Right lobe of liver (tissue), 6 donors: ENCODE results near the gene BRD2. TPM values are rescaled to one million over a fixed set of nuclear protein-coding genes. Genes with fewer than 3 reads are reported as not detected.

ENCODE experiments used
- ATAC-seq, 4 donors: fragments of 200-7000 bp; cut with Tn5 transposase; one replicate each; pipeline ENCODE4 v1.9.1; 2020; ENCODE audit warnings: mild to moderate bottlenecking in 4 of 4, moderate library complexity in 4 of 4
- DNase-seq, 3 donors: peaks; one replicate each; pipeline ENCODE4 v3.0.0-alpha.2; 2020
- H3K27ac ChIP-seq, 3 donors: fragments of 200-600 bp; one replicate each; pipeline ENCODE4 v1.8.0; 2022
- H3K27me3 ChIP-seq, 2 donors: fragments of 200-600 bp; one replicate each; pipeline ENCODE4 v1.8.0; 2022
- H3K36me3 ChIP-seq, 4 donors: fragments of 200-600 bp; sonication (generic) in 1 of 4; one replicate each; pipeline versions ENCODE4 v1.5.1 to v1.8.0; 2017 to 2022; ENCODE audit warnings: control low read depth in 1 of 4
- H3K4me1 ChIP-seq, 4 donors: fragments of 200-600 bp; sonication (generic) in 1 of 4; one replicate each; pipeline versions ENCODE4 v1.5.1 to v1.8.0; 2017 to 2022; ENCODE audit warnings: control low read depth in 1 of 4
- H3K4me3 ChIP-seq, 3 donors: fragments of 200-600 bp; one replicate each; pipeline ENCODE4 v1.8.0; 2022
- H3K9me3 ChIP-seq, 4 donors: fragments of 200-600 bp; sonication (generic) in 1 of 4; one replicate each; pipeline versions ENCODE4 v1.5.1 to v1.8.0; 2017 to 2022; ENCODE audit warnings: control low read depth in 1 of 4
- CTCF ChIP-seq, 4 donors: fragments of 200-600 bp in 3 of 4; fragments of 450-650 bp in 1 of 4; IDR thresholded peaks; one replicate each; pipeline versions ENCODE4 v1.5.1 to v1.8.0; 2016 to 2022; ENCODE audit warnings: antibody characterized with exemption in 4 of 4, mild to moderate bottlenecking in 2 of 4
- POLR2A ChIP-seq: fragments of 450-650 bp; IDR thresholded peaks from one replicate; pipeline ENCODE4 v1.6.1; 2017; ENCODE audit warnings: antibody characterized with exemption, mild to moderate bottlenecking
- WGBS: methylation state at CpG from one replicate; pipeline ENCODE4 v1.1.6; 2018; ENCODE audit warnings: low coverage, low lambda C conversion rate; ENCODE audit not compliant: insufficient coverage; ENCODE audit errors: missing lambda C conversion rate; 5-methylcytosine and 5-hydroxymethylcytosine counted together
- intact Hi-C, 2 donors: fragments of 100-400 bp; cut with DNase I; formaldehyde crosslinking; loops; one replicate each; pipeline versions ENCODE4 v1.11.2 to v1.14.1; 2022
- total RNA-seq, 6 experiments: library from RNA; depleted of rRNA in 2 of 6; stranded (reverse); fragments of >200 nt in 2 of 6; fragmentation: NEBNext Ultra II Directional in 3 of 6; extraction: Animal tissue kit (Norgen Biotek cat#: 25700) in 3 of 6; gene quantifications; one replicate each; pipeline versions ENCODE4 v1.1.0 to v1.2.4, GENCODE V29; 2016 to 2023
- donor health status: DM: no; HTN: yes; CAD: no.
- donor health status: DM: no; HTN: no; CAD: no.
- donor health status: DM: no; HTN: no; CAD: no.
- donor health status: DM: no; HTN: yes; CAD: no.
- donor health status: DM: no; HTN: yes; CAD: no.

The BRD2 gene
- total RNA-seq, 6 experiments from 2014 or later = 66.3 to 111 (median 73.7) TPM

DNA sequence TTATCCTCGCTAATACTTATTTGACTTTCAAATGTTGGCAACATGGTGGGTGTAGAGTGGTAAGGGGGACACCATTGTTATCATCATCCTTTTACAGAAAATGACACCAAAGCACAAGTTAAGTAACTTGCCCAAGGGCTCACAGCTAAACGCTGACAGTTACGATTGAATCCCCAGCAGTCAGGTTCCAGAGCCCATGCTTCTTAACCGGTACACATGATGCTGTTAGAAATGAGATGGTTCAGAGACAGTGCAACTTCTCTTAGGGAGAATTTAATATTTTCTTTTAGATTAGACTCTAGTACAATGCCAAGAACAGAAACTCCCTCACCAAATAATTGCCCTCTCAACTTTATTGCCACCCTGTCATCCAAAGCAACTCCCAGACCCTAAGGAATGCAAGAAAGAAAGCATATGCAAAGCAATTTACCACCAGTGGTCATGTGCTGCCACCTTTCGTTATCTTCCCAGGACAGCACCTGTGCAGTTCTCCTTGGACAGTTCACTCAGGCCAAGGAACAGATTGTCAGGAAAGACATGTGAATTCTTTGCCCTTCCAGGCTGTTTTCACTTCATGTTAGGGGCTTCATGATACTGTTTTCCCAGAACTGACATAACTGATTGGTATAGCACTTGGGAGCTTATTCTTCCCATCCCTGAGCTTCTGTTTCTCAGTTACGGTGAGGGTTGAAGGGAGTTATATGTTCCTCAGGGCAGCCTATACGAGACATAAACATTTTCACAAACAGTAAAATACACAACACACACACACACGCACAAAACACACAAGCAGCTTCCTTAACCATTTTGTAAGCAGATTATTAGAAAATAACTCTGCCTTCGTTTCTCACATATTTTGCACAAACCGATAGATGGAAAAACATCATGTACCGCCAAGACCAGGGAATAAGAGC, 20.6 kb upstream of the BRD2 start:
- Histone ChIP-seq H3K27ac (no peak overlapping the region), H3K36me3 (no peaks in the 10 kb centered on the region), H3K4me3 (no peak overlapping the region), H3K27me3 (no peaks in the 10 kb centered on the region), H3K9me3 (no peaks in the 10 kb centered on the region), H3K4me1 (no peaks in the 10 kb centered on the region)
- 71% methylated on average over 10 of the region's 11 CpGs for WGBS
- ATAC-seq (peak; percentile 48 to 75 (median 70)), DNase-seq (no peak)
- intact Hi-C loops = loop anchor here in 1 of 2 donors (5.0 kb wide), 1 partner anchor 66 kb away; no protein-coding TSS in a partner anchor
- peak; percentile 49 to 60 (median 58) for TF ChIP-seq CTCF (IDR thresholded peaks at IDR 0.05)
- TF ChIP-seq POLR2A = no peak

DNA sequence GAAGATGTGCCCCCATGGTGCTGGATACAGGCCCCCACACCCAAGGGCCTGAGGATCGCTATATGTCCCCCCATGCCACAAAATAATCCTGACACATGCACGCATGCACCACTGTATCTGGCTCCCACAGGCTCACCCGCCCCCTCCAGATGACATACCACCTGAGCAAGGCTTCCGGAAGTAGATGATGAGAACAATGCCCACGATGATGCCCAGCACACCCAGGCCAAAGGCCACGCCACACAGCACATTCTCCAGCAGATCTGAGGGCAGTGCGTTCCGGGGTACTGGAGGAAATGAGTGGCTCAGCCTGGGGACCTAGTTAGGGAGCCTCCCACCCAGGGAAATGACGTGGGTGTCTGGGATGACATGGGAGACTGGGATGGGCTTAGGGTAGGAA, 19.3 kb upstream of the BRD2 start:
- H3K4me1 ChIP-seq = no peaks in the 10 kb centered on the region
- 80% methylated on average over 8 of the region's 9 CpGs for WGBS

GRCh38 chr6:32950010-32950409, 18.4 kb upstream of the BRD2 start:
- Histone ChIP-seq H3K9me3 (no peaks in the 10 kb centered on the region), H3K4me1 (no peaks in the 10 kb centered on the region), H3K27ac (no peak overlapping the region), H3K36me3 (no peaks in the 10 kb centered on the region), H3K4me3 (no peak overlapping the region), H3K27me3 (no peaks in the 10 kb centered on the region)
- 90% methylated on average over 1 of the region's 3 CpGs for WGBS
- intact Hi-C loops = no loop called here
- DNase-seq = no peak
- ATAC-seq = no peak
- TF ChIP-seq POLR2A (no peak), CTCF (IDR thresholded peaks at IDR 0.05) (no peak)

More for the DNA sequence above, 19.3 kb upstream of the BRD2 start:
- H3K36me3 ChIP-seq = no peaks in the 10 kb centered on the region
- no peak overlapping the region for H3K4me3 ChIP-seq
- H3K9me3 ChIP-seq = no peaks in the 10 kb centered on the region
- H3K27ac ChIP-seq = no peak overlapping the region
- H3K27me3 ChIP-seq = no peaks in the 10 kb centered on the region
- no peak for DNase-seq
- ATAC-seq = no peak
- TF ChIP-seq POLR2A (no peak), CTCF (IDR thresholded peaks at IDR 0.05) (no peak)
- intact Hi-C loops = loop anchor here in 1 of 2 donors (5.0 kb wide), 1 partner anchor 67 kb away; no protein-coding TSS in a partner anchor

DNA sequence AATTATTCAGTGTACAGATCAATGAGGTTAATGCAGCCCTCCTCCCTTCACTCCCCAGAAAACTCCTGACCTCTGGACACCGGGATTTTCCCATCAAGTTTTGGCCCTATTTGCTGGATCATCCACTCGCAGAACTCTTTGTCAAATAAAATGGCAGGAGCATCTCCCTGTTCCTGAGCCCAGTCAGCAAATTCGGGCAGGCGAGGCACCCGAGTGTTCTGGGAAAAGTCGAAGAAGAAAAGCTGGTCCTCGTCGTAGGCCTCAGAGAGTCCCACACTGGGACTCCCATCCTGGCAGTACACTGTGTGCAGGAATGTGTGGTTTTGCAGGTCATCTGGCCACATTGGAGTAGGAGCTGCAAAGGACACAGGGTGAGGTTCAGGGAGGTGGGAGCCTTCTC, 17.9 kb upstream of the BRD2 start:
- intact Hi-C loops = no loop called here
- TF ChIP-seq CTCF (IDR thresholded peaks at IDR 0.05) (no peak), POLR2A (no peak)
- no peaks in the 10 kb centered on the region for H3K36me3 ChIP-seq
- H3K4me1 ChIP-seq = no peaks in the 10 kb centered on the region
- 94% methylated on average over 6 of the region's 8 CpGs for WGBS
- H3K27me3 ChIP-seq = no peaks in the 10 kb centered on the region
- DNase-seq (no peak), ATAC-seq (no peak)
- no peaks in the 10 kb centered on the region for H3K9me3 ChIP-seq
- no peak overlapping the region for H3K4me3 ChIP-seq
- H3K27ac ChIP-seq = no peak overlapping the region
